SK-N-SH treated with all-trans-retinoic acid at 6 μM for 48 hours (cell line): ENCODE data around the gene PPL.

Experiments
- ATAC-seq: fragments of 200-7000 bp; cut with Tn5 transposase; 3 replicates; pipeline ENCODE4 v1.9.1; 2020; ENCODE audit warnings: mild to moderate bottlenecking, moderate library complexity
- ARNTL ChIP-seq: fragments of 450-650 bp; formaldehyde crosslinking; IDR thresholded peaks from 2 replicates; pipeline ENCODE4 v1.5.0; 2020; ENCODE audit warnings: low read depth, mild to moderate bottlenecking, moderate library complexity, borderline replicate concordance
- BACH2 ChIP-seq: fragments of 250-450 bp; sonication (Bioruptor Pico); IDR thresholded peaks from 2 replicates; pipeline ENCODE4 v1.9.0; 2021; ENCODE audit warnings: mild to moderate bottlenecking, borderline replicate concordance
- CREB5 ChIP-seq: fragments of 250-450 bp; sonication (Bioruptor Pico); IDR thresholded peaks from 2 replicates; pipeline ENCODE4 v1.5.1; 2020; ENCODE audit warnings: low read depth, mild to moderate bottlenecking, moderate library complexity
- CSDC2 ChIP-seq: fragments of 250-450 bp; sonication (Bioruptor Pico); IDR thresholded peaks from 2 replicates; pipeline ENCODE4 v1.5.0; 2020; ENCODE audit warnings: mild to moderate bottlenecking, moderate library complexity
- CSRNP3 ChIP-seq: fragments of 250-450 bp; sonication (Bioruptor Pico); IDR thresholded peaks from 2 replicates; pipeline ENCODE4 v1.5.1; 2021; ENCODE audit warnings: mild to moderate bottlenecking, moderate library complexity
- ESRRG ChIP-seq: fragments of 250-450 bp; sonication (Bioruptor Pico); IDR thresholded peaks from 2 replicates; pipeline ENCODE4 v1.6.1; 2021; ENCODE audit warnings: mild to moderate bottlenecking
- GLIS3 ChIP-seq: fragments of 250-450 bp; sonication (Bioruptor Pico); IDR thresholded peaks from 2 replicates; pipeline ENCODE4 v1.5.0; 2020; ENCODE audit warnings: mild to moderate bottlenecking, moderate library complexity
- ISL1 ChIP-seq: fragments of 250-450 bp; sonication (Bioruptor Pico); IDR thresholded peaks from 2 replicates; pipeline ENCODE4 v2.1.2; 2022; ENCODE audit warnings: mild to moderate bottlenecking, moderate library complexity
- OSR1 ChIP-seq: fragments of 250-450 bp; sonication (Bioruptor Pico); IDR thresholded peaks from 2 replicates; pipeline ENCODE4 v1.8.0; 2022; ENCODE audit warnings: moderate library complexity, mild to moderate bottlenecking, inconsistent platforms
- PATZ1 ChIP-seq: fragments of 250-450 bp; sonication (Bioruptor Pico); IDR thresholded peaks from 2 replicates; pipeline ENCODE4 v1.8.0; 2020; ENCODE audit warnings: mild to moderate bottlenecking, moderate library complexity, borderline replicate concordance
- PPARA ChIP-seq: fragments of 250-450 bp; sonication (Bioruptor Pico); IDR thresholded peaks from 2 replicates; pipeline ENCODE4 v1.5.0; 2020; ENCODE audit warnings: mild to moderate bottlenecking, borderline replicate concordance
- RARB ChIP-seq: fragments of 250-450 bp; sonication (Bioruptor Pico); IDR thresholded peaks from 2 replicates; pipeline ENCODE4 v1.8.0; 2021; ENCODE audit warnings: mild to moderate bottlenecking, moderate library complexity
- SNAI2 ChIP-seq: fragments of 250-450 bp; sonication (Bioruptor Pico); IDR thresholded peaks from 2 replicates; pipeline ENCODE4 v1.5.0; 2020; ENCODE audit warnings: mild to moderate bottlenecking, moderate library complexity
- TCF4 ChIP-seq: fragments of 250-450 bp; sonication (Bioruptor Pico); IDR thresholded peaks from 2 replicates; pipeline ENCODE4 v1.8.0; 2021; ENCODE audit warnings: mild to moderate bottlenecking, moderate library complexity, borderline replicate concordance
- TSHZ2 ChIP-seq: fragments of 250-450 bp; sonication (Bioruptor Pico); IDR thresholded peaks from 2 replicates; pipeline ENCODE4 v1.5.0; 2020; ENCODE audit warnings: mild to moderate bottlenecking, moderate library complexity
- ZC3H10 ChIP-seq: fragments of 250-450 bp; sonication (Bioruptor Pico); IDR thresholded peaks from 2 replicates; pipeline ENCODE4 v1.5.1; 2021; ENCODE audit warnings: mild to moderate bottlenecking, moderate library complexity
- ZFP3 ChIP-seq: fragments of 250-450 bp; sonication (Bioruptor Pico); IDR thresholded peaks from 2 replicates; pipeline ENCODE4 v1.5.0; 2020; ENCODE audit warnings: mild to moderate bottlenecking, moderate library complexity
- ZFP30 ChIP-seq: fragments of 450-650 bp; formaldehyde crosslinking; IDR thresholded peaks from 2 replicates; pipeline ENCODE4 v1.5.0; 2022; ENCODE audit warnings: mild to moderate bottlenecking, moderate library complexity
- ZNF8 ChIP-seq: fragments of 450-650 bp; formaldehyde crosslinking; IDR thresholded peaks from 2 replicates; pipeline ENCODE4 v1.5.0; 2020; ENCODE audit warnings: mild to moderate bottlenecking, moderate library complexity

PPL gene

GRCh38 chr16:4914528-4915225 lies 22.3 kb downstream of the PPL start:
- no peak for ATAC-seq
- no peak for TF ChIP-seq GLIS3
- TF ChIP-seq CSRNP3 (CRISPR knock-in tag), result no peak
- no peak for TF ChIP-seq ISL1 (CRISPR knock-in tag)
- no peak for TF ChIP-seq ZC3H10 (CRISPR knock-in tag)
- no peak for TF ChIP-seq BACH2
- TF ChIP-seq ESRRG, result no peak
- no peak for TF ChIP-seq SNAI2 (CRISPR knock-in tag)
- no peak for TF ChIP-seq ZNF8 (CRISPR knock-in tag)

GRCh38 chr16:4913774-4914525 lies 23.0 kb downstream of the PPL start:
- ATAC-seq, result no peak
- TF ChIP-seq CSRNP3 (CRISPR knock-in tag) (no peak), OSR1 (CRISPR knock-in tag) (no peak), PPARA (CRISPR knock-in tag) (no peak), TSHZ2 (CRISPR knock-in tag) (no peak), RARB (CRISPR knock-in tag) (no peak), ZNF8 (CRISPR knock-in tag) (no peak), ZFP3 (CRISPR knock-in tag) (no peak), ESRRG (no peak), TCF4 (CRISPR knock-in tag) (no peak), BACH2 (no peak), ZC3H10 (CRISPR knock-in tag) (no peak)

- TF ChIP-seq CREB5 (CRISPR knock-in tag), result no peak
- no peak for TF ChIP-seq ARNTL (CRISPR knock-in tag)
- no peak for TF ChIP-seq ZNF8 (CRISPR knock-in tag)
- TF ChIP-seq TCF4 (CRISPR knock-in tag), result no peak
- TF ChIP-seq ZFP30, result no peak
- no peak for TF ChIP-seq CSDC2 (CRISPR knock-in tag)
- no peak for TF ChIP-seq GLIS3
- no peak for TF ChIP-seq PATZ1 (CRISPR knock-in tag)
- TF ChIP-seq ZC3H10 (CRISPR knock-in tag), result no peak
- no peak for ATAC-seq
These were observed 23.7 kb downstream of the PPL start for GRCh38 chr16:4913130-4913773.
